HepG2 (cell line): ENCODE measurements around the gene PEAK1. TPM values are rescaled to one million over a fixed set of nuclear protein-coding genes. Genes with fewer than 3 reads are reported as not detected.

ENCODE experiments used
- ATAC-seq: fragments of 200-7000 bp; cut with Tn5 transposase; 3 replicates; pipeline ENCODE4 v1.9.1; 2020; ENCODE audit warnings: mild to moderate bottlenecking, moderate library complexity
- BruUV-seq: library from RNA; stranded (reverse); fragments of 400-500 nt; replicated peaks from 2 replicates; lab custom pipeline; 2021; lab: Mats Ljungman, UMichigan
- CTCF ChIA-PET: fragments of 300-600 bp; formaldehyde crosslinking; extraction: SDS; loops from one replicate; lab custom pipeline; 2021; ENCODE audit warnings: low total read pairs, inconsistent platforms, low intra/inter-chr PET ratio; lab: Yijun Ruan, JAX
- POLR2A ChIA-PET: fragments of 350-600 bp; sonication (Branson Sonifier 250); formaldehyde crosslinking; loops from one replicate; lab custom pipeline; 2020; ENCODE audit warnings: antibody characterized with exemption, inconsistent platforms; lab: Yijun Ruan, JAX
- DNase-seq: peaks from one replicate; pipeline ENCODE4 v3.0.0-alpha.2; 2015; ENCODE audit warnings: low spot score
- FAIRE-seq: peaks from 3 replicates; lab custom pipeline; 2011; peaks lifted over from hg19 to GRCh38; lab: Jason Lieb, UNC
- H2AFZ ChIP-seq: one replicate; pipeline ENCODE4 v1.6.1; 2011; ENCODE audit warnings: low read length, inconsistent platforms
- H3K27ac ChIP-seq: fragments of 300-600 bp; 3 replicates; pipeline ENCODE4 v1.8.0; 2011; ENCODE audit warnings: mixed run types, mild to moderate bottlenecking, mixed read lengths, low read length, inconsistent platforms; ENCODE audit not compliant: insufficient read depth; ENCODE audit errors: extremely low read length
- H3K27me3 ChIP-seq, 2 experiments: fragments of 200-600 bp in 1 of 2; 2 replicates in 1 of 2; 3 replicates in 1 of 2; pipeline versions ENCODE4 v1.6.0 to v1.8.0; 2011; ENCODE audit warnings: low read length in 2 of 2, mild to moderate bottlenecking in 2 of 2, moderate library complexity in 2 of 2, inconsistent platforms in 1 of 2; ENCODE audit not compliant: insufficient read depth in 2 of 2, control insufficient read depth in 1 of 2
- H3K36me3 ChIP-seq, 2 experiments: fragments of 200-600 bp in 1 of 2; replicated peaks in 1 of 2; 2 replicates in 1 of 2; 3 replicates in 1 of 2; pipeline versions ENCODE4 v1.5.1 to v1.8.0; 2011; ENCODE audit warnings: low read length in 2 of 2, inconsistent platforms in 1 of 2; ENCODE audit not compliant: insufficient read depth in 2 of 2, control insufficient read depth in 1 of 2
- H3K4me1 ChIP-seq: 2 replicates; pipeline ENCODE4 v1.5.1; 2012; ENCODE audit warnings: low read length, inconsistent platforms; ENCODE audit not compliant: insufficient read depth
- H3K4me2 ChIP-seq: 2 replicates; pipeline ENCODE4 v1.6.0; 2011; ENCODE audit warnings: low read depth, low read length, inconsistent platforms
- H3K4me3 ChIP-seq, 3 experiments: fragments of 200-600 bp in 1 of 3; sonication (generic), shearing (Covaris generic) in 1 of 3; replicated peaks in 1 of 3; 2 replicates each; pipeline ENCODE4 v1.5.1; 2011 to 2016; ENCODE audit warnings: low read length in 3 of 3, inconsistent platforms in 2 of 3, low read depth in 2 of 3, mild to moderate bottlenecking in 2 of 3, control low read depth in 1 of 3, mixed read lengths in 1 of 3; ENCODE audit not compliant: insufficient read depth in 1 of 3
- H3K79me2 ChIP-seq: one replicate; pipeline ENCODE4 v1.6.1; 2011; ENCODE audit warnings: low read length, inconsistent platforms; ENCODE audit not compliant: insufficient read depth
- H3K9ac ChIP-seq: 2 replicates; pipeline ENCODE4 v1.6.0; 2011; ENCODE audit warnings: mild to moderate bottlenecking, low read depth, low read length, inconsistent platforms; ENCODE audit not compliant: insufficient read depth
- H3K9me3 ChIP-seq: 2 replicates; pipeline ENCODE4 v1.5.1; 2012; ENCODE audit warnings: mild to moderate bottlenecking, low read length
- H4K20me1 ChIP-seq: 2 replicates; pipeline ENCODE4 v1.6.0; 2011; ENCODE audit warnings: inconsistent platforms, mild to moderate bottlenecking, low read length, moderate library complexity; ENCODE audit not compliant: insufficient read depth
- EZH2 ChIP-seq: conservative IDR thresholded peaks from 2 replicates; pipeline ENCODE4 v1.6.1; 2012; ENCODE audit warnings: mild to moderate bottlenecking, low read depth, low read length, moderate library complexity
- HES4 ChIP-seq: sonication (generic); formaldehyde crosslinking; IDR thresholded peaks from 2 replicates; pipeline ENCODE4 v1.9.0; 2021; ENCODE audit warnings: mild to moderate bottlenecking, missing genetic modification reagents, borderline replicate concordance
- HNRNPK ChIP-seq: fragments of 200-400 bp; formaldehyde crosslinking; IDR thresholded peaks from 2 replicates; pipeline ENCODE4 v1.6.1; 2018; ENCODE audit warnings: low read length, low read depth, moderate library complexity, mild to moderate bottlenecking; ENCODE audit not compliant: poor library complexity, severe bottlenecking
- KLF16 ChIP-seq, 2 experiments: sonication (generic) in 1 of 2; formaldehyde crosslinking in 1 of 2; IDR thresholded peaks; 2 replicates each; pipeline versions ENCODE4 v1.6.1 to v1.8.0; 2016 to 2023; ENCODE audit warnings: missing genetic modification reagents in 2 of 2, missing compliant biosample characterization in 1 of 2
- NFKB2 ChIP-seq: sonication (generic); formaldehyde crosslinking; IDR thresholded peaks from 2 replicates; pipeline ENCODE4 v1.4.0; 2020; ENCODE audit warnings: missing genetic modification reagents, borderline replicate concordance
- SRF ChIP-seq: IDR thresholded peaks from 2 replicates; pipeline ENCODE4 v1.6.1; 2011; ENCODE audit warnings: mild to moderate bottlenecking, low read depth, low read length, moderate library complexity
- ZNF407 ChIP-seq: sonication (generic); formaldehyde crosslinking; IDR thresholded peaks from one replicate; pipeline ENCODE4 v1.5.1; 2020; ENCODE audit warnings: mild to moderate bottlenecking, missing genetic modification reagents; ENCODE audit errors: not compliant biosample characterization
- ZNF552 ChIP-seq: sonication (generic); formaldehyde crosslinking; IDR thresholded peaks from 2 replicates; pipeline ENCODE4 v1.9.0; 2022; ENCODE audit warnings: missing genetic modification reagents, mild to moderate bottlenecking, borderline replicate concordance
- ZNF556 ChIP-seq: sonication (generic); formaldehyde crosslinking; IDR thresholded peaks from 2 replicates; pipeline ENCODE4 v1.4.0; 2020; ENCODE audit warnings: mild to moderate bottlenecking, missing genetic modification reagents, borderline replicate concordance
- ZNF749 ChIP-seq: sonication (generic); formaldehyde crosslinking; IDR thresholded peaks from 2 replicates; pipeline ENCODE4 v1.8.0; 2022; ENCODE audit warnings: mild to moderate bottlenecking, missing genetic modification reagents, moderate library complexity, borderline replicate concordance
- WGBS: methylation state at CpG from one replicate; pipeline ENCODE4 v1.1.6; 2017; ENCODE audit warnings: low lambda C conversion rate; 5-methylcytosine and 5-hydroxymethylcytosine counted together
- in situ Hi-C: cut with HindIII; loops from 2 replicates; pipeline ENCODE4 v1.10.0; 2017; ENCODE audit warnings: low pct_unique_long_range_greater_than_20kb; ENCODE audit not compliant: extremely low pct_ligation_motif_present
- intact Hi-C: fragments of 100-400 bp; cut with micrococcal nuclease; formaldehyde crosslinking; loops from one replicate; pipeline ENCODE4 v1.10.0; 2022; ENCODE audit not compliant: unreplicated experiment
- polyA plus RNA-seq, 8 experiments: library from polyadenylated mRNA; depleted of rRNA in 3 of 8; stranded (reverse) in 7 of 8; unstranded in 1 of 8; fragments of >200 nt; fragmentation: Illumina TruSeq in 4 of 8; extraction: Trizol in 4 of 8; gene quantifications; 2 replicates each; pipeline versions ENCODE4 v1.2.1 to v1.2.3, GENCODE V29; 2011 to 2016; ENCODE audit warnings: low read depth in 4 of 8, missing spikeins in 1 of 8, mixed read lengths in 1 of 8; ENCODE audit not compliant: insufficient read depth in 1 of 8
- total RNA-seq, 5 experiments: library from RNA; depleted of rRNA; stranded (reverse); fragments of >200 nt; fragmentation: Illumina TruSeq; extraction: Trizol; gene quantifications; 2 replicates each; pipeline ENCODE4 v1.2.3, GENCODE V29; 2016; ENCODE audit warnings: low read depth in 1 of 5

The PEAK1 gene
- total and polyA plus RNA-seq, 2 of the 13 experiments (the other 11 are each of a cell fraction or from before 2014, with no cell fraction given), result 6.0 to 6.6 TPM

GRCh38 chr15:77135181-77135580, 284.7 kb downstream of the PEAK1 start:
- Histone ChIP-seq H3K27ac (no peak overlapping the region), H3K9ac (no peak overlapping the region), H3K36me3 (peaks cover 2 to 11% of the 10 kb centered on the region in 2 experiments; a peak in 4 of 5 replicates), H3K79me2 (no peaks in the 10 kb centered on the region), H2AFZ (no peak overlapping the region), H3K9me3 (peaks cover 2% of the 10 kb centered on the region; the same call in 1 of the 2 replicates), H3K4me3 (no peak overlapping the region), H3K4me2 (no peak overlapping the region), H3K4me1 (peaks cover 15% of the 10 kb centered on the region), H4K20me1 (no peaks in the 10 kb centered on the region), H3K27me3 (no peaks in the 10 kb centered on the region)
- DNase-seq, result no peak
- ChIA-PET CTCF (no interaction called here), POLR2A (no interaction called here)
- TF ChIP-seq HES4, result no peak
- no TSS peak for BruUV-seq
- in situ Hi-C loops (no loop called here), intact Hi-C loops (no loop called here)
- WGBS, result 100% methylated on average over 4 of the region's 4 CpGs
- ATAC-seq, result no peak
- FAIRE-seq, result no peak

- intact Hi-C loops, result no loop called here
- in situ Hi-C loops, result no loop called here
- no peak overlapping the region for H2AFZ ChIP-seq
- ChIA-PET POLR2A (no interaction called here), CTCF (no interaction called here)
- DNase-seq (no peak), ATAC-seq (no peak), FAIRE-seq (no peak)
- H3K27ac ChIP-seq, result no peak overlapping the region
- H3K9me3 ChIP-seq, result no peaks in the 10 kb centered on the region
- H3K79me2 ChIP-seq, result no peaks in the 10 kb centered on the region
- H3K27me3 ChIP-seq, result no peaks in the 10 kb centered on the region
- no TSS peak for BruUV-seq
- H3K36me3 ChIP-seq, result peaks cover 2 to 11% of the 10 kb centered on the region in 2 experiments; a peak in 4 of 5 replicates
- no peak overlapping the region for H3K4me3 ChIP-seq
- H3K9ac ChIP-seq, result no peak overlapping the region
- H4K20me1 ChIP-seq, result no peaks in the 10 kb centered on the region
- H3K4me2 ChIP-seq, result no peak overlapping the region
- no peaks in the 10 kb centered on the region for H3K4me1 ChIP-seq
- WGBS, result 100% methylated on average over 1 of the region's 1 CpG
- TF ChIP-seq ZNF407 (CRISPR knock-in tag), result no peak
- no peak for TF ChIP-seq EZH2
- TF ChIP-seq NFKB2 (CRISPR knock-in tag), result no peak
- no peak for TF ChIP-seq KLF16 (CRISPR knock-in tag; IDR thresholded peaks at IDR 0.05)
- TF ChIP-seq ZNF552 (CRISPR knock-in tag), result no peak
- TF ChIP-seq HNRNPK, result no peak
- no peak for TF ChIP-seq SRF
- TF ChIP-seq ZNF556, result no peak
- TF ChIP-seq ZNF749 (CRISPR knock-in tag), result no peak
These were observed 289.5 kb downstream of the PEAK1 start for GRCh38 chr15:77130315-77130930.
